Measurements from ENCODE around the gene UBA5.

DNA sequence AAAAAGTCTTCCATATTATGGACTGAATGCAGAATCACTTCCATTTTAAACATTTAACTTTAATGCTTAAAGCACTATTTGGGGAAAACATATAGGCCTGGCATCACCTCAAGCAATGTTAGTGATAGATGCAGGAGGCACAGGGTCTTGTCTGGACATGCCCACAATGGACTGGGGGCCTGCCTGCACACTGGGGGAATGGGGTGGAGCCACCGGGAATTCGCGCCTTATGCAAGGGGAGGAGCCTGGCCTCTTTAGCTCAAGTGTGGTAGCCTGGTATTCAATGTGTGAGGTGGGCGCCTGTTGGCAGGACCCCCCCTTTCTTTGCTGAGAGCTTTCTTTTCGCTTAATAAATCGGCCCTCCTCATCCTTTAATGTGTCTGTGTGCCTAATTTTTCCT, 33.2 kb upstream of the UBA5 start:
- TF ChIP-seq, protein P1, sequence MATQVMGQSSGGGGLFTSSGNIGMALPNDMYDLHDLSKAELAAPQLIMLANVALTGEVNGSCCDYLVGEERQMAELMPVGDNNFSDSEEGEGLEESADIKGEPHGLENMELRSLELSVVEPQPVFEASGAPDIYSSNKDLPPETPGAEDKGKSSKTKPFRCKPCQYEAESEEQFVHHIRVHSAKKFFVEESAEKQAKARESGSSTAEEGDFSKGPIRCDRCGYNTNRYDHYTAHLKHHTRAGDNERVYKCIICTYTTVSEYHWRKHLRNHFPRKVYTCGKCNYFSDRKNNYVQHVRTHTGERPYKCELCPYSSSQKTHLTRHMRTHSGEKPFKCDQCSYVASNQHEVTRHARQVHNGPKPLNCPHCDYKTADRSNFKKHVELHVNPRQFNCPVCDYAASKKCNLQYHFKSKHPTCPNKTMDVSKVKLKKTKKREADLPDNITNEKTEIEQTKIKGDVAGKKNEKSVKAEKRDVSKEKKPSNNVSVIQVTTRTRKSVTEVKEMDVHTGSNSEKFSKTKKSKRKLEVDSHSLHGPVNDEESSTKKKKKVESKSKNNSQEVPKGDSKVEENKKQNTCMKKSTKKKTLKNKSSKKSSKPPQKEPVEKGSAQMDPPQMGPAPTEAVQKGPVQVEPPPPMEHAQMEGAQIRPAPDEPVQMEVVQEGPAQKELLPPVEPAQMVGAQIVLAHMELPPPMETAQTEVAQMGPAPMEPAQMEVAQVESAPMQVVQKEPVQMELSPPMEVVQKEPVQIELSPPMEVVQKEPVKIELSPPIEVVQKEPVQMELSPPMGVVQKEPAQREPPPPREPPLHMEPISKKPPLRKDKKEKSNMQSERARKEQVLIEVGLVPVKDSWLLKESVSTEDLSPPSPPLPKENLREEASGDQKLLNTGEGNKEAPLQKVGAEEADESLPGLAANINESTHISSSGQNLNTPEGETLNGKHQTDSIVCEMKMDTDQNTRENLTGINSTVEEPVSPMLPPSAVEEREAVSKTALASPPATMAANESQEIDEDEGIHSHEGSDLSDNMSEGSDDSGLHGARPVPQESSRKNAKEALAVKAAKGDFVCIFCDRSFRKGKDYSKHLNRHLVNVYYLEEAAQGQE (IDR thresholded peaks at IDR 0.05; ENCODE audit: low read depth) = no peak
- TF ChIP-seq CEBPB (IDR thresholded peaks at IDR 0.05) (no peak), ZBTB7A (IDR thresholded peaks at IDR 0.05; ENCODE audit: low read depth) (no peak), YY1 (IDR thresholded peaks at IDR 0.05; ENCODE audit: low read depth) (no peak), NFIC (IDR thresholded peaks at IDR 0.05) (no peak), CREB1 (IDR thresholded peaks at IDR 0.05; ENCODE audit: low read depth) (no peak), TAF1 (IDR thresholded peaks at IDR 0.05; ENCODE audit: low read depth) (no peak)
- TF ChIP-seq, protein P2, sequence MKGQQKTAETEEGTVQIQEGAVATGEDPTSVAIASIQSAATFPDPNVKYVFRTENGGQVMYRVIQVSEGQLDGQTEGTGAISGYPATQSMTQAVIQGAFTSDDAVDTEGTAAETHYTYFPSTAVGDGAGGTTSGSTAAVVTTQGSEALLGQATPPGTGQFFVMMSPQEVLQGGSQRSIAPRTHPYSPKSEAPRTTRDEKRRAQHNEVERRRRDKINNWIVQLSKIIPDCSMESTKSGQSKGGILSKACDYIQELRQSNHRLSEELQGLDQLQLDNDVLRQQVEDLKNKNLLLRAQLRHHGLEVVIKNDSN (IDR thresholded peaks at IDR 0.05) = no peak
